Spinal cord (tissue), 10 donors: Measurements from ENCODE around the gene SNU13. TPM values are rescaled to one million over a fixed set of nuclear protein-coding genes. Genes with fewer than 3 reads are reported as not detected.
"Not testable (repeated sequence)": the region's sequence is repeated elsewhere in the genome, so short reads cannot be mapped to it uniquely, and the experiment has no call there.

Experiments
- DNase-seq, 6 donors: peaks; one replicate each; pipeline versions ENCODE4 v3.0.0 to v3.0.0-alpha.2; 2013 to 2015; ENCODE audit warnings: low spot score in 6 of 6, low read depth in 4 of 6
- H3K27ac ChIP-seq: one replicate; pipeline ENCODE4 v1.5.1; 2013; ENCODE audit warnings: low read depth, low read length, control low read depth
- H3K27me3 ChIP-seq: one replicate; pipeline ENCODE4 v1.6.1; 2013; ENCODE audit warnings: low read length; ENCODE audit not compliant: control insufficient read depth, insufficient read depth
- H3K36me3 ChIP-seq: one replicate; pipeline ENCODE4 v1.6.1; 2013; ENCODE audit warnings: low read length; ENCODE audit not compliant: control insufficient read depth, insufficient read depth
- H3K4me1 ChIP-seq: one replicate; pipeline ENCODE4 v1.6.1; 2013; ENCODE audit warnings: low read length; ENCODE audit not compliant: control insufficient read depth, insufficient read depth
- H3K4me3 ChIP-seq: one replicate; pipeline ENCODE4 v1.5.1; 2013; ENCODE audit warnings: low read depth, low read length, control low read depth
- H3K9me3 ChIP-seq: one replicate; pipeline ENCODE4 v1.6.1; 2013; ENCODE audit warnings: low read length; ENCODE audit not compliant: control insufficient read depth, insufficient read depth
- WGBS: methylation state at CpG from one replicate; pipeline ENCODE4 v1.1.5; 2013; ENCODE audit warnings: missing lambda C conversion rate; ENCODE audit not compliant: insufficient coverage; 5-methylcytosine and 5-hydroxymethylcytosine counted together
- polyA plus RNA-seq, 2 donors: library from polyadenylated mRNA; unstranded; fragments of 120-200 nt; gene quantifications; one replicate each; pipeline ENCODE4 v1.2.1, GENCODE V29; 2013; ENCODE audit not compliant: insufficient read length in 2 of 2
- total RNA-seq, 2 donors: library from RNA; depleted of rRNA in 1 of 2; stranded (reverse); fragments of 120-200 nt in 1 of 2; fragments of >200 nt in 1 of 2; gene quantifications; one replicate each; pipeline versions ENCODE4 v1.2.3 to v1.2.4, GENCODE V29; 2013 to 2014
- donor health status: healthy.

Gene SNU13
- total and polyA plus RNA-seq, 4 donors, result 89.4 to 245 (median 178) TPM

DNA sequence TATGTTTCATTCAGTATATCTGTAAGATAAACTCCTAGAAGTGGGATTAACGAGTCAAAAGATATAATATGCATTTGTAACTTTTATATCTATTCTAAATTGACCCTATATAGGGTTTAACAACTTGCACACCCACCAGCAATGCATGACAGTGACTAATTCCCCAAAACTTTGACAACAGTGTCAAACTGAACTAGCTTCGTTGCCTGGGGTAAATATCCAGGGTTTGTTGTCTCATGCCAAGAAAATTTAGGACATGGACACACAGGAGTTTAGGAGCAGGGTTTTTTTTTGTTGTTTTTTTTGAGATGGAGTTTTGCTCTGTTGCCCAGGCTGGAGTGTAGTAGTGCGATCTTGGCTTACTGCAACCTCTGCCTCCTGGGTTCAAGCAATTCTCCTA lies 5.1 kb downstream of the SNU13 start:
- no CpG with 5 or more reads among the region's 3 CpGs for WGBS
- Histone ChIP-seq H3K9me3 (no peaks in the 10 kb centered on the region), H3K4me1 (peaks cover 21% of the 10 kb centered on the region), H3K27me3 (no peaks in the 10 kb centered on the region), H3K36me3 (peaks cover 14% of the 10 kb centered on the region), H3K27ac (no peak overlapping the region), H3K4me3 (no peak overlapping the region)
- DNase-seq, result no peak

DNA sequence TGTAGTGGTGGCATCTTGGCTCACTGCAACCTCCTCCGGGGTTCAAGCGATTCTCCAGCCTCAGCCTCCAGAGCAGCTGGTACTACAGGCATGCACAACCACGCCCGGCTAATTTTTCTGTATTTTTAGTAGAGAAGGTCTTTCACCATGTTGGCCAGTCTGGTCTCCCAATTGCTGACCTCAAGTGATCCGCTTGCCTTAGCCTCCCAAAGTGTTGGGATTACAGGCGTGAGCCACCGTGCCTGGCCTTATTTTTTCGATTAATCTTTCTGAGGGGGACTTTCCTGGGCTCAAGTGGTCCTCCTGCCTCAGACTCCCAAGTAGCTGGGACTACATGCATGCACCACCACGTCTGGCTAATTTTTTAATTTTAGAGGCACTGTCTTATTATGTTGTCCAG lies 5.6 kb downstream of the SNU13 start:
- Histone ChIP-seq H3K27ac (no peak overlapping the region), H3K9me3 (no peaks in the 10 kb centered on the region), H3K4me3 (no peak overlapping the region), H3K4me1 (peaks cover 16% of the 10 kb centered on the region), H3K27me3 (no peaks in the 10 kb centered on the region), H3K36me3 (peaks cover 20% of the 10 kb centered on the region)
- WGBS, result 94% methylated on average over 8 of the region's 9 CpGs
- DNase-seq, result no peak

DNA sequence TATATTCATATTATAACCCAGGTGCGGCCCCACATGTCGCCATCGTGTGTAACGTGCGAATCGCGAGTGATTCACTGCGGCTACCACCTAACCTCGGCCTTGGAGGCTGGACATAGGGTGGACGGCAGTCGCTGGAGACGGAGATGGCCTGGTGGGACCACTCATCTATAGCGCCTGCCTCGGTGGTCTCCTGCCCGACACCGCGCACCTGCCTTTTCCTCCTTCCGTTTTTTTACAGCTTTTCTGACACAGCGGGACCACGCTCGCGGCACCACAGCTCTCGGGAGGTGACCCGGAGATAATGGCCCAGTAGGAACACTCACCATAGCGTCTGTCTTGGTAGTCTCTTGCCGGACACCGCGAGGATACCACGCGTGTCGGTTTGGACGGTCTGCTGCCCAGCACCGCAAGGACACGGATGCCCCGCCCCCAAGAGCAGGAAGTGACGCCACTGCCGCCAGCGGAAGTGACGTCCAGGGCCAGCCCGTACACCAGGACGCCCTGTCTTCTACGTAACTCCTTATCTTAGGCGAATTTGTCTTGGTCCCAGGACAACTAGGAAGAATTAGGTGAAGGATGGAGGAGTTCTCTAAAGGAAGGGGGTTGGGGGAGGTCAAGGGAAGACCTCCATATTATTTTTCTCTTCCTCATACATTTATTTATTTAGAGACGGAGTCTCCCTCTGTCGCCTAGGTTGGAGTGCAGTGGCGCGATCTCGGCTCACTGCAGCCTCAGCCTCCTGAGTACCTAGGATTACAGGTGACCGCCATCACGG lies 6.4 kb downstream of the SNU13 start:
- peak; percentile 59 to 95 (median 71) for DNase-seq
- no peaks in the 10 kb centered on the region for H3K27me3 ChIP-seq
- 43% methylated on average over 45 of the region's 50 CpGs for WGBS
- peaks cover 10% of the 10 kb centered on the region for H3K4me1 ChIP-seq
- peak overlapping the region; percentile 87 for H3K27ac ChIP-seq
- H3K9me3 ChIP-seq, result no peaks in the 10 kb centered on the region
- peak overlapping the region; percentile 75 for H3K4me3 ChIP-seq
- H3K36me3 ChIP-seq, result peaks cover 26% of the 10 kb centered on the region

DNA sequence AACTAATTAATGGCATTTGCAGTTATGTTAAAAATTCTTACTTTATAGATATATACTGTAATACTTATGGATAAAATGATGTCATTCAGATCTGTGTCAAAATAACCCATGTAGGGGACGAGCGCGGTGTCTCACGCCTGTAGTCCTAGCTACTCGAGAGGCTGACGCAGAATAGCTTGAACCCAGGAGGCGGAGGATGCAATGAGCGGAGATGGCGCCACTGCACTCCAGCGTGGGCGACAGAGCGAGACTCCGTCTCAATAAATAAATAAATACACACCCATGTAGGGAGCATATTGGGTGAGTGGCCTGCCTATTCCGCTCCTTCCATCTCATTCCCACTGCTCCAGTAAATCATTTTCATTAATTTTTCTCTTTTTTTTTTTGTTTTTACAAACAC lies 7.1 kb downstream of the SNU13 start:
- Histone ChIP-seq H3K36me3 (peaks cover 28% of the 10 kb centered on the region), H3K4me1 (peaks cover 7% of the 10 kb centered on the region), H3K4me3 (peak overlapping the region; percentile 75), H3K9me3 (no peaks in the 10 kb centered on the region), H3K27ac (no peak overlapping the region), H3K27me3 (no peaks in the 10 kb centered on the region)
- WGBS, result no CpG with 5 or more reads among the region's 14 CpGs
- DNase-seq, result no peak

DNA sequence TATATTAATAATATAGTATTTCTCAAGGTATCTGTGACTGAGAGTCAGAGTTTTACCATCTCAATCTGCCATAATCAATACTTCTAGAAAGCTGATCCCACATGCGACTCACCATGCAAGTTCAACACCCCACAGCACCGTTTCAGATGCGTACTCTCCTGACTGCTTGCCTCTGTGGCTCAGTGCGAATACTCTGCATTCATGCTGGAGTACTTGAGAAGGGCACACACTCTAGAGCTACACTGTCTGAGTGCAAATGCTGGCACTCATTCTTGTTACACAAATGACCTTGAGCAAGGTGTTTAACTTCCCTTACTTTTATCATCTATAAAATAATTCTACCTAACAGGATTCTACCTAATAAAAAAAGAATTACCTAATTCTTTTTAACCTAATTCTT lies 12.5 kb downstream of the SNU13 start:
- peaks cover 53% of the 10 kb centered on the region for H3K36me3 ChIP-seq
- no peaks in the 10 kb centered on the region for H3K27me3 ChIP-seq
- no peaks in the 10 kb centered on the region for H3K9me3 ChIP-seq
- no peaks in the 10 kb centered on the region for H3K4me1 ChIP-seq
- H3K27ac ChIP-seq, result no peak overlapping the region
- no peak overlapping the region for H3K4me3 ChIP-seq
- DNase-seq, result no peak
- WGBS, result 86% methylated on average over 4 of the region's 4 CpGs

DNA sequence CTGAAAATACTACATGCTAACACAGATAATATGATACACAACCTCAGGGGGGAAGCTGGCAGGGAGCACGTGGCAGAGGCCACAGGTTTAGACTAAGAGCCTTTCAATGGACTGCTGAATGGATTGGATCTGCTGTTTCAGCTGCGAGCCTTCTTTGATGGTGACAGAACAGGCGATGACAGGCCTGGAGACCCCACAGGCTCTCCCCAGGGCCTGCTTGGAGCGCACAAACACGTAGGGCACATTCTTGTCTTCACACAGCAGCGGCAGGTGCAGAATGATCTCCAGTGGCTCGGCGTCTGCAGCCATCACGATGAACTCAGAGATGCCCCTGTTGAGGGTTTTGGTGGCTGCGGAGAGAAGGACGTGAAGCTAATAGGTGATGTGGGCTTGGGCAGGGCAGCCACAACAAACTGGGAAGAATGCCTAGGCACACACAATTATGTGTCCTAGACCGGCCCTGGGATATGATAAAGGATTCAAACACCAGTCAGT lies 13.8 kb downstream of the SNU13 start:
- 83% methylated on average over 11 of the region's 12 CpGs for WGBS
- no peak for DNase-seq
- Histone ChIP-seq H3K36me3 (peaks cover 51% of the 10 kb centered on the region), H3K27ac (no peak overlapping the region), H3K27me3 (no peaks in the 10 kb centered on the region), H3K4me1 (no peaks in the 10 kb centered on the region), H3K4me3 (no peak overlapping the region), H3K9me3 (no peaks in the 10 kb centered on the region)

DNA sequence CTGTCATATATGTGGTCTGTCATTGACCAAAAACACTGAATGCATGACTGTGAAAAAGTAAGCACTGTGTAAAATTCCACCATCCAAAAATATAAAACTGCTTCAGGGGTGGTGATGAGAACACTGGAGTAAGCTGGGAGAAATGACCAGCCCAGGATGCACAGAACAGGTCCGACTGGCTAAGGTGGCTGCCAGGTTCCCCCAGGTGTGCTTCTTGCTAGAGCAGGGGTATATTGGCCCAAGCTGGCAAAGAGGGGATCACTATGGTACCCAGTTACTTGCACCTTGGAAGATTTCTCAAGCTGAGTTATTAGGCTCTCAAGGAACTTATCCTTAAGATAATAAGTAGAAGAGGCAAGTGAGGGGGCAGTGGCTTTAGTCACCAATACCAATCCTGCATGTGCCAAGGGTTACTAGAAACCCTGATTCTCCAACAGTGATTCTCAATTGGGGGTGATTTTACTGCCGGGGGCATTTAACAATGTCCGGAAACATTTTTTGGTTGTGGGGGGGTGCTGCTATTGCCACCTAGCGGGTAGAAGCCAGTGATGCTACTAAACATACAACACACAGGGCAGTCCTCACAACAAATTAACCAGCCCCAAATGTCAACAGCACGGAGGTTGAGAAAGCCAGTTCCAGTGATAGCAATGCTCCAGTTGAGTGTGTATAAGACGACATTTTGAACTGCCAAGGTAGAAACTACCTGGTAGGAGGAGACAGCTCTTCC lies 15.7 kb downstream of the SNU13 start:
- no peak overlapping the region for H3K4me3 ChIP-seq
- no peaks in the 10 kb centered on the region for H3K27me3 ChIP-seq
- DNase-seq, result no peak
- H3K4me1 ChIP-seq, result no peaks in the 10 kb centered on the region
- 92% methylated on average over 2 of the region's 6 CpGs for WGBS
- H3K36me3 ChIP-seq, result peaks cover 37% of the 10 kb centered on the region
- H3K27ac ChIP-seq, result no peak overlapping the region
- no peaks in the 10 kb centered on the region for H3K9me3 ChIP-seq

DNA sequence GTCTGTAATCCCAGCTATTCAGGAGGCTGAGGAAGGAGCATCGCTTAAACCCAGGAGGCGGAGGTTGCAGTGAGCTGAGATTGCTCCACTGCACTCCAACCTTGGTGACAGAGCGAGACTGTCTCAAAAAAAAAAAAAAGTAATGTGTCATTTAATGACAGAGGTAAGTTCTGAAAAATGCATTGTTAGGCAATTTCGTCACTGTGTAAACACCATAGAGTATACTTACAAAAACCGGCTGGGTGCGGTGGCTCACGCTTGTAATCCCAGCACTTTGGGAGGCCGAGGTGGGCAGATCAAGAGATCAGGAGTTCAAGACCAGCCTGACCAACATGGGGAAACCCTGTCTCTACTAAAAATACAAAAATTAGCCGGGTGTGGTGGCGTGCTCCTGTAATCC lies 16.6 kb downstream of the SNU13 start:
- not testable (repeated sequence) for DNase-seq, H3K9me3 ChIP-seq, H3K4me1 ChIP-seq, H3K27me3 ChIP-seq, H3K27ac ChIP-seq, H3K4me3 ChIP-seq
- H3K36me3 ChIP-seq, result peaks cover 30% of the 10 kb centered on the region
- WGBS, result 100% methylated on average over 3 of the region's 10 CpGs

DNA sequence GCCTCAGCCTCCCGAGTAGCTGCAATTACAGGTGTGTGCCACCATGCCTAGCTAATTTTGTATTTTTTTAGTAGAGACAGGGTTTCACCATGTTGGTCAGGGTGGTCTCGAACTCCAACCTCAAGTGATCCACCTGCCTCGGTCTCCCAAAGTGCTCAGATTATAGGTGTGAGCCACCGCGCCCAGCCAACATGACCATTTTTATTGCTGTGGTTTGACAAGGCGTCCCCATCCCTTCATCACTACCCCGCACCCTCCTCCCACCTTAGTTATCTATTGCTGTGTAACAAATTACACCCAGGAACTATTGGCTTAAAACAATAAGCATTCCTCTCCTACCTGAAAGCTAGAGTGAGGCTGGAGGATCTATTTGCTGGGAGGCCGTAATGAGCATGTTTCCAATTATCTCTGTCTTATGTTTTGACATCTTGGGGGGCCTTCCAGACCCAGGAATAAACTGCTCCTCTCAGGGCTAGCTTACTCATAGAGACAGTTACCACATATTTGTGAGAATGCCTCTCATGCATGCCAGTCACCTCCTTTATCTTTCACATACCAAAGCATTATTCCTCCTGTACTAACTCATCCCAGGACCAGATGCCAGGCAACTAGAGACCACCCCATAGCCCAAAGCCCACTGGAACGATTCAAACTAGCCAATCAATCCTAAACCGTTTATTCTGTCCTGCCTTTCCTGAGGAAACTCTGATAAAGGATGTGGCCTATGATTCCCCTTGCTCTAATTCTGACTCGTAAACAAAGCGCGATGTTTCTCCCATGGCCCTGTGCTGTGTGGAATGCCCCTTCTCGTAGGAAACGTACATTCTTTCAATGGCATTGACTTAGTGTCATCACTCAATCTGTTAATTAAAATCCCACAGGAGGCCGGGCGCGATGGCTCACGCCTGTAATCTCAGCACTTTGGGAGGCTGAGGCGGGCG lies 19.4 kb downstream of the SNU13 start:
- H3K27ac ChIP-seq, result no peak overlapping the region
- peaks cover 8% of the 10 kb centered on the region for H3K4me1 ChIP-seq
- H3K9me3 ChIP-seq, result no peaks in the 10 kb centered on the region
- peaks cover 17% of the 10 kb centered on the region for H3K36me3 ChIP-seq
- WGBS, result 79% methylated on average over 12 of the region's 21 CpGs
- H3K27me3 ChIP-seq, result no peaks in the 10 kb centered on the region
- no peak for DNase-seq
- H3K4me3 ChIP-seq, result no peak overlapping the region
